Measurements from ENCODE around the gene BAG5.
A peak's percentile ranks its signal among the peaks of the same experiment; 100 is the strongest.
"Not testable (repeated sequence)": the region's sequence is repeated elsewhere in the genome, so short reads cannot be mapped to it uniquely, and the experiment has no call there.

BAG5 gene

DNA sequence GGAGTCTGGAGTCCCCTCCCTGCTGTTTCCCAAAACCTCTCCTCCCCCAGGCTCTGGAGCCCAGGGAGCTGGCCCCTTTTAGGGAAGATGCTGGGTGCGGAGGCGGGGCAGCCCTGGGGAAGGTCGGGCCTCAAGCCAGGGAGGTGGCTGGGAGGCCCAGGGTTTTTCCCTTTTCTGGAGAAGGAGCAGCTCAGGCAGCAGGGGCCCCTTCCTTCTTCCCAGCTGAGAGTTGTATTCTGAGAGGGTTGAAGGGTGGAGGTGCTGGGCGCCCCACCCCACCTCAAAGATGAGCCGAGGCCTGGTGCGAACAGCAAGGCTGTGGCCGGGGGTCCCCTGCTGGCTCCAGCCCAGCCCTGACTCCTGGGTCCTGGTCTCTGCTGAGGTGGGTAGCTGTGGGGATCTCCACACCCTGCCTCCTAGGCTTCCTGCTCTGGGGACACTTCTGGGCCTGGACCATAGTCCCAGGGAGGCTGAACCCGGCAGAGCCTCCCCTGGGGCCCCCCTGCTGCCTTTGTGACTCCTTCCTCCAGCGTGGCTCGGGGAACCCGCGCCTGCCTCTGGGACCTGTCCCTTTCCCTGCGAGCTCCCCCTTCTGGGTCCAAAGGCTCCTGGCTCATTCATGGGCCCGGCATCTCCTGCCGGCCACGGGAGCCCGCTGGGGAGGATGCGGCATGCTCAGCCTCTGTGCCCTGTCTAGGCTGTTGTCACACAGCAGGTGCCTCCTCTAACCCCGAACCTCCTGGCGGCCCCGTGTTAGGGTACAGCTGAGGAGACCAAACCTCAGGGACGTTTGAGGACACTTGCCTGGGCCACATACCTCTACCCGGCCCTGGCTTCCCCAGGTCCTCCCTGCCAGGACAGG, 29.1 kb downstream of the BAG5 start:
- DNase-seq, result no peak

DNA sequence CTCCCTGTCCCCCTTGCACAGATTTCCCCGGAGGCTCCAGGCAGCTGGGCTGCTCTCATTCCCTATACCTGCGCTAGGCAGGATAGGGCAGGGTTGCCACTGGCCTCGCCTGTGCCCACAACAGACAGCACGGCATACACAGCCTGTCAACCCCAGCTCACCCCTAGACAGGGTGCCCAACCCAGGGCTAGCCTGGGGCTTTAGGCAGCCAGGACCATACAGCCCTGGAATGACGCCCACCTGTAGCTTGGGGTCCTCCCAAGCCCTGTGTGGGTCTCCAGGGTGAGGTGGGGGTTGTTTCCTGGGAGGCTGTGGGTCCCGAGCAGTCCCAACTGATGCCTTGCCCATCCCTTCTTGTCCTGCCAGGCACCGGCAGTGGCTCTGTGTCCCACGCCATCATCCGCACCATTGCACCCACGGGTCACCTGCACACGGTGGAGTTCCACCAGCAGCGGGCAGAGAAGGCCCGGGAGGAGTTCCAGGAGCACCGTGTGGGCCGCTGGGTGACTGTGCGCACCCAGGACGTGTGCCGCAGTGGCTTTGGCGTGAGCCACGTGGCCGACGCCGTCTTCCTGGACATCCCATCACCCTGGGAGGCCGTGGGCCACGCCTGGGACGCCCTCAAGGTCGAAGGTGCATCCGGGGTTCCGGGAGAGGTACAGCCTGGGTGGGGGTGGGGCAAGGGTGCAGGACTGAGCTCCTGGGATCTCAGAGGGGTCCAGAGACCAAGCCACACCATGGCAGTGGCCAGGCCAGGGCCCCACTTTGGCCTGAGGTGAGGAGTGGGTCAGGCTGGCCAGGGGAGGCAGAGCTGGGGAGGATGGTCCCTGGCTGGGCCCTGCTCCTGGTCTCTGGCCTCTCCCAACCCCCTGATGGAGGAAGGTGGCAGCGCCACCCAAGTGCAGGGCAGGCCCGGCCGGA, 30.0 kb downstream of the BAG5 start:
- DNase-seq, result no peak

DNA sequence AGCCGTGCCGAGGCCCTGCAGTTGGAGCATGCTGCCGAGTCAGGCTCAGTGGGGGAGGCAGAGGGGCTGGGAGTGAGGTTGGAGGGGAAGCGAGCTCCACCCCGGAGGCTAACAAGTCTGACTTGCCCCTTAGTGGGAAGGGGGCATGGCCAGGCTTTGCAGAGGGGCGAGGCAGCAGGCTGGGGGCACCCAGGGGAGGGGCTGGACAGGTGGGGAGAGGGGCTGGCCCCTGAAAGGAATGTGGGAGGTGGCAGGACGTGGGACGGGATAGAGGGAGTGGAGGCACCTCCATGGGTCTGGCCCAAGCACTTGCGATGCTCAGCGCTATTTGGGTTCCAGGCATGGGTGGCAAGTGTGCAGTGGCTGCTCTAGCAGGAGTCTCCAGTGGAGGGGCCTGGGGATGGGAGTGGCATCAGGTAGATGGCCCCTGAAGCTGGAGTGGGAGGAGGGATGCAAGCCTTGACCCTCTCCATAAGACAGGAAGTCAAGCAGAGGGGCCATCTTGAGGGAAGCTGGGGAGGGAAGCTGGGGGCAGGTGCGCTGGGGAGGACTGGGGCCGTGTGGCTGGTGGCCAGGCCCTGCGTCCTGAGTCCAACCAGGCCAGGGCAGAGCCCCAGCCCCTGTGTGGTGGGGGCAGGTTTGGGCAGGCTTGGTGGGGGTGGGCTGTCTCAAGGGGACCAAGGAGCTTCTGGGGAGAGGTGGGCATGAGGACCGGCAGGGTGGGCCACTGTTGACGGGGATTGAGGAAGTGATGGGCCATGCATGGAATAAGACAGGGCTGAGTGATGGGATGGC, 30.8 kb downstream of the BAG5 start:
- no peak for DNase-seq

DNA sequence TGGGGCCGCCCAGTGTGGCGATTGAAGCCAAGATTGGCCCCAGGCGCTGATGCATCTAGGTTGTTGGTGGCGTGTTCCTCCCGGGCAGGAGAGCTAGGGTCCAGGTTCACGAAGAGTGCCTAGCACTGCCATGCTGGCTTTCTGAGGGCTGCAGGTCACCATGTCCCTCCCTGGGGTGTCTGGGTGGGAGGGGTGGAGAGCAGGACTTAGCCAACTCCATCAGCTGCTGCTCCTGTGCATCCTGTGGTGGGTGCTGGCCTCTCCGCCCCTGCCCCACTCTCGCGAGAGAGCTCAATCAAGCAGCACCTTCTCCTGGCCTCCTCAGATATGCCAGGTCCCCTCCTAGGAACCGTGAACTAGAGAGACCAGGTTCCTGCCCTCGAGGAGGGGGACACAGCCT, 31.6 kb downstream of the BAG5 start:
- DNase-seq, result no peak

GRCh38 chr14:103530390-103530789, 32.1 kb downstream of the BAG5 start:
- DNase-seq, result no peak

- DNase-seq, result no peak
Observed at GRCh38 chr14:103529383-103530365, 32.8 kb downstream of the BAG5 start.

DNA sequence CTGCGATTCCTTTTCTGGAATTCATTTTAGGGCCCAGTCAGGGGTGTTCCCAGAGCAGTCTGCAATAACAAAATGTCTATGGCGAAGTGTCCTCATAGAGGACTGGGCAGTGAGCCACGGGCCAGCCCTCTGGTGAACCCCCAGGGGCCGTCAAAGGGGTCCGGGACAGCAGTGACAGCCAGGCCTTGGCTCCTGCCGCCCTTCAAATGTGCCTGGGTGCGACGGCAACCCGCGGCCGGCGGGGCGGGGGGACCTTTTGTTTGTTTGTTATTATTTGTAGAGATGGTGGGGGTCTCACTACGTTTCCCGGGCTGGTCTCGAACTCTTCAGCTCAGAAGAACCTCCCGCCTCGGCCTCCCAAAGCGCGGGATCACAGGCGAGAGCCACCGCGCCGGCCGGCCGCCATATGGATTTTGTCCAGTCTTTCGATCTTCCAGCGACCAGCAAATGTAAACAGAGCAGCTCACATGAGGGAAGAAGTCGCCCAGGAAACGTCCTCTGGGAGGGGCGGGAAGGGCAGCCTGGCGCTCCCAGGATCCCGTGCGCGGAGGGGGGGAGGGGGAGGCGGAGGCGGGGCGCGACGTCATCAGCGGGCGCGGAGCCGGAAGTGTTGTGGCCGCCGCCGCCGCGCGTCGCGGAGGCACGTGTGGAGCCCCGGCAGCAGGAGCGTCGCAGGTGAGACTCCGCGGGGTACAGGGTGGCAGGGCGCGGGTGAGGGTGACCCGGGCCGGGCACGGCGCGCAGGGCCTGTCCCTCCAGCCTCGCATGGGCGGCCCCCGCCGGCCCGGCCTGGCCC, 33.7 kb downstream of the BAG5 start, which contains the start of gene TRMT61A:
TRMT61A (plus strand) TSS at position 610 of the 796 bp plus-strand sequence. CDS start 783 bp downstream, outside the sequence.
- peak; percentile 73 to 80 for DNase-seq

DNA sequence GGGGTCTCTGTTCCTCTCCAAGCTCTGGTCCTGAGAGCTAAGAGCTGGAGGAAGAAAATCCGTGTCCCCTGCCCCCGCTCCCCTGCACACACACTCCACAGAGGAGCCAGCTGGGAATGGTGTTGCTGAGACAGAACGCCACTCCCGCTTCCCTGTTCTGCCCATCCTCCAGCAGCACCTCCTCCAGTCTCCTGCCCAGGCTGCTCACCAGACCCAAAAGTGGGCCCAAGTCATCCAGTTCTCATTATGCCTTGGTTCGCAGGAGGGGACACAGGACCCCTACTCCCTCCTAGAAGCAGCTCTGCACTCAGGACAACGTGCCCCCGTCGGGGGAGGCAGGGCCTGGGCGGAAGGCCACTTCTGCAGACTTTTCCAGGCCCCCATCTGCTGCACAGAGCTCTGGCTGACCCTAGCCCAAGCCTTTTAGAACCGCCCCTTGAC, 34.3 kb downstream of the BAG5 start:
- no peak for DNase-seq

GRCh38 chr14:103527408-103528145, 34.9 kb downstream of the BAG5 start:
- DNase-seq, result no peak

- DNase-seq, result no peak
Observed at GRCh38 chr14:103526914-103527248, 35.6 kb downstream of the BAG5 start.

DNA sequence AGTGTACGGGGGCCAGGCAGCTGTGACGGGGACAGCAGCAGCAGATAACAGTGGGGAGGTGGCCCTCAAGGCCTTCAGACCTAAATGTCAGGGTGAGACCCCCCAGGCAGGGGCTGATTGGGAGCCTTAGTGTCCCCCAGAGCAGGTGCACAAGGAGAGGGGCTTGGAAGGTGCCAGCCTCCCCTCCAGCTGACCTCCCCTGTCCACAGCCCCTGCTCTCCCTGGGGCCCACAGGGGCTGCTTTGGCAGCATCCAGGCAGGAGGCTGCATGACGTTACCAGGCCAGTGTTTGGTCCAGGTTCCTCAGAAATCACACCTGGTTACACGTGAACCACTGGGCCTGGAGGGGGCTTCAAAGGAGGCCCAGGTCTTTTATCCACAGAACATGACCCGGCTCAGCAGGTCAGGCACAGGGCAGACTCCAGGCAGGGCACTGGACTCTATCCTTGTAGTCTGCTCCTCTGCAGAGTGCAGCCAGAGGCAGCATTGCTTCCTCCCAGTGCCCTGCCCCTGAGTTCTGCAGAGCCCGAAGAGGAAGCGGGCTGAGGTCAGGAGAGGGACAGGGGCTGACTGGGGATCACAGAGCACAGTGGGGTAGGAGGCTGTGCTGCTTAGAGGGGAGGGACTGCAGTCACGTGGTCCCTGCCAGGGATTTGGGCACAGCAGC, 36.1 kb downstream of the BAG5 start:
- no peak for DNase-seq

- not testable (repeated sequence) for DNase-seq
Observed at GRCh38 chr14:103525430-103526246, 36.8 kb downstream of the BAG5 start.

DNA sequence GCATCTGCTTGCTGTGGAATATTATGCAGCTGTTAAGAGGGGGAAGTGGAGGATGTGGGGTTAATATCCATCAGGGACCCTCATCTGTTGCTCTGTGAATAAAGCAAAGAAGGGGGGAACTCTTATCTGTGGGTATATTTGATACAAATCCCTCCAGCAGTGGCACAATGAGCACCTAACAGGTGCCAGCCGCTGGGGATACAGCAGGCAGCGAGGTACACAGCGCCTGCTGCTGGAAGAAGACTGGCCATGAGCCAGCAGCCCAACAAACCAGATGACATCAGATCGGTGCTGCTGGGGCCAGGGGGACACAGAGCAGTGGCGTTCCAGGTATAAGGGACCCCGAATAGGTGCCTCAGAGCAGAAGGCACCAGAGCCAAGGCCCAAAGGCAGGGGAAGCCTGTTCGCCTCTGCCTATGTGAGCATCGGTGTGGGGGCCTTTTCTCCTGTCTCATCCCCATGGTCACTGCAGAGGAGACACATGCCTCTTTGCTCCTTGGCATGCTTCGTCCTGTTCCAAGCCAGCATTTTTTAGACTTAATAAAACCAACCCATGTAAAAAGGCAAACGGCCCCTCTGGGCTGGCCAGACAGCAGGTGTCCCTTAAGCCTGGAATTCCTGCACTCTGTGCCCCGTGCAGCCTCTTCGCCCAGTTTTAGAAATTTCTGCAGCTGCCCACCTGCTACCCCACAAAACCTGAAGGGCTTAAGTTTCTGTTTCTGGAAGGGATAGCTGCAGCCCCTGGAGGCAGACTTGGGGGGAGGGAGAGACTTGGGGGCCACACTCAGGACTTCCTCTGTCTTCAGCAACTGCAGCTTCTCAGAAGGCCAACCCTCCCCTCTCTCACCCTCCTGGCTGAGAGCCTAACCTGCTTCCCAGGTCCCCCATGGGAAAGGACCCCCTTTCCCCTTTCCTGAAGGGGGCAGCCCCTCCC, 38.2 kb downstream of the BAG5 start:
- DNase-seq, result no peak

GRCh38 chr14:103523575-103523954, 38.9 kb downstream of the BAG5 start:
- no peak for DNase-seq

GRCh38 chr14:103522649-103523574, 39.5 kb downstream of the BAG5 start, which contains the start of gene CKB:
TSS of gene CKB (minus strand) at chr14:103522830. CDS start at chr14:103522493, 337 bp downstream.
- DNase-seq, result no peak

DNA sequence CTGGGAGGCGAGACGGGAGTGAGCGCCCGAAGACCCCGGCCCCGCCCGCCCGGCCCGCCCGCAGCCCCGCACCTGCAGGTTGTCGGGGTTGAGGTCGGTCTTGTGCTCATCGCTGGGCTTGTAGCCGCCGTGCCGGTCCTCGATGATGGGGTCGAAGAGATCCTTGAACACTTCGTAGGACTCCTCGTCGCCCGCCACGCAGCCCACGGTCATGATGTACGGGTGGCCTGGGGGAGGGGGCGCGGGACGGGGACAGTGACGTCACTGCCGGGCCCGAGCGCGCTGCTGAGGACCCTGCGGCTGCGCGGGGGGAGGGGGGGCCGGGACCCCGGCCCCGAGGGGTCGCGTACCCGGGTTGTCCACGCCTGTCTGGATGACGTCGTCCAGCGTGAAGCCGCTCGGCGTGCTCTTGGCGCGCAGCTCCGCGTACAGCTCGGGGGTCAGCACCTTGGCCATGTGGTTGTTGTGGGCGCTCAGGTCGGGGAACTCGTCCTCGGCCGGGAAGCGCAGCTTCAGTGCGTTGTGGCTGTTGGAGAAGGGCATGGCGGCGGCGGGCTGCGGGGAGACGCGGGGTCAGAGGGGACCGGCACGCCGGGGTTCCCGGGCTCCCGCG, 40.4 kb downstream of the BAG5 start:
- DNase-seq, result no peak
